ENCODE results near the gene TUBB4B.

DNA sequence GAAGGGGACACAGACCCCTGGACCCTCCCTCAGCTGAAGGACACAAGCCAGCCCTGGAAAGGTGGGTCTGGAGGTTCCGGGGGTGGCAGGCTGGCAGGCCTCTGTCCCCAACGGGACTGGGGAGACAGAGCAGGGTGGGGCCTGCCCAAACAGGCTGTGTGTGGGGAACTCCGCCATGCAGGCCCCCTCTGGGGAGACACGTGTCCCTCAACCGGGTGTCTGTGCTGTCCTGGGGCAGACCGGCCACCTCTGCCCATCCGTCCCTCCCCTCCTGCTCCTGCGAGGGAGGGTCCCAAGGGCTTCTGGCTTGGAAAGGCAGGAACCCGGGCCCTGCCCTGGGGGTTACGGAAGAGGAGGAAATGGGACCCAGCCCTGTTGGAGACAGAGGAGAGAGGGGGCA, 9.0 kb upstream of the TUBB4B start:
- TF ChIP-seq, protein P1, sequence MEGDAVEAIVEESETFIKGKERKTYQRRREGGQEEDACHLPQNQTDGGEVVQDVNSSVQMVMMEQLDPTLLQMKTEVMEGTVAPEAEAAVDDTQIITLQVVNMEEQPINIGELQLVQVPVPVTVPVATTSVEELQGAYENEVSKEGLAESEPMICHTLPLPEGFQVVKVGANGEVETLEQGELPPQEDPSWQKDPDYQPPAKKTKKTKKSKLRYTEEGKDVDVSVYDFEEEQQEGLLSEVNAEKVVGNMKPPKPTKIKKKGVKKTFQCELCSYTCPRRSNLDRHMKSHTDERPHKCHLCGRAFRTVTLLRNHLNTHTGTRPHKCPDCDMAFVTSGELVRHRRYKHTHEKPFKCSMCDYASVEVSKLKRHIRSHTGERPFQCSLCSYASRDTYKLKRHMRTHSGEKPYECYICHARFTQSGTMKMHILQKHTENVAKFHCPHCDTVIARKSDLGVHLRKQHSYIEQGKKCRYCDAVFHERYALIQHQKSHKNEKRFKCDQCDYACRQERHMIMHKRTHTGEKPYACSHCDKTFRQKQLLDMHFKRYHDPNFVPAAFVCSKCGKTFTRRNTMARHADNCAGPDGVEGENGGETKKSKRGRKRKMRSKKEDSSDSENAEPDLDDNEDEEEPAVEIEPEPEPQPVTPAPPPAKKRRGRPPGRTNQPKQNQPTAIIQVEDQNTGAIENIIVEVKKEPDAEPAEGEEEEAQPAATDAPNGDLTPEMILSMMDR (IDR thresholded peaks at IDR 0.05; ENCODE audit: insufficient read depth, low read length, poor library complexity, severe bottlenecking) = no peak
- no peak for TF ChIP-seq EZH2phosphoT487 (conservative IDR thresholded peaks at IDR 0.05; ENCODE audit: low read length)
